ENCODE measurements around the gene SLC46A2. TPM values are rescaled to one million over a fixed set of nuclear protein-coding genes. Genes with fewer than 3 reads are reported as not detected.

Gene SLC46A2
- total RNA-seq, 4 donors from 2014 or later: not detected

- no peak overlapping the region for H3K4me3 ChIP-seq
- peak overlapping the region in 3 of 4 donors; percentile 10 to 84 (median 47) for H3K27ac ChIP-seq
Measured at GRCh38 chr9:112917987-112918362, 27.3 kb upstream of the SLC46A2 start.

GRCh38 chr9:112917047-112917986 lies 26.6 kb upstream of the SLC46A2 start:
- H3K4me1 ChIP-seq: peaks cover 0 to 3% (median 0%) of the 10 kb centered on the region in 4 donors
- H3K27ac ChIP-seq: peak overlapping the region in 2 of 4 donors; percentile 47 to 84
- no peaks in the 10 kb centered on the region for H3K36me3 ChIP-seq
- no peak for DNase-seq
- H3K9me3 ChIP-seq: no peaks in the 10 kb centered on the region
- no peak for TF ChIP-seq POLR2A (IDR thresholded peaks at IDR 0.05)
- TF ChIP-seq CTCF (IDR thresholded peaks at IDR 0.05): no peak
- no peak overlapping the region for H3K4me3 ChIP-seq
- H3K27me3 ChIP-seq: no peaks in the 10 kb centered on the region

More at GRCh38 chr9:112917987-112918362, 27.3 kb upstream of the SLC46A2 start:
- H3K27me3 ChIP-seq: no peaks in the 10 kb centered on the region
- no peaks in the 10 kb centered on the region for H3K9me3 ChIP-seq
- no peaks in the 10 kb centered on the region for H3K36me3 ChIP-seq
- H3K4me1 ChIP-seq: peaks cover 0 to 3% (median 0%) of the 10 kb centered on the region in 4 donors
- no peak for DNase-seq
- TF ChIP-seq POLR2A (IDR thresholded peaks at IDR 0.05) (no peak), CTCF (IDR thresholded peaks at IDR 0.05) (no peak)

GRCh38 chr9:112914524-112914923 lies 23.8 kb upstream of the SLC46A2 start:
- no peaks in the 10 kb centered on the region for H3K27me3 ChIP-seq
- H3K4me1 ChIP-seq: peaks cover 0 to 3% (median 0%) of the 10 kb centered on the region in 4 donors
- no peaks in the 10 kb centered on the region for H3K9me3 ChIP-seq
- TF ChIP-seq POLR2A (IDR thresholded peaks at IDR 0.05) (no peak), CTCF (IDR thresholded peaks at IDR 0.05) (no peak)
- no peak overlapping the region for H3K4me3 ChIP-seq
- DNase-seq: no peak
- H3K27ac ChIP-seq: no peak overlapping the region
- H3K36me3 ChIP-seq: no peaks in the 10 kb centered on the region

- TF ChIP-seq CTCF (IDR thresholded peaks at IDR 0.05) (no peak), POLR2A (IDR thresholded peaks at IDR 0.05) (no peak)
Measured at GRCh38 chr9:112913326-112913725, 22.6 kb upstream of the SLC46A2 start.

GRCh38 chr9:112912636-112913035 lies 22.0 kb upstream of the SLC46A2 start:
- H3K36me3 ChIP-seq: no peaks in the 10 kb centered on the region
- no peaks in the 10 kb centered on the region for H3K27me3 ChIP-seq
- no peak for TF ChIP-seq POLR2A (IDR thresholded peaks at IDR 0.05)
- TF ChIP-seq CTCF (IDR thresholded peaks at IDR 0.05): no peak
- peaks cover 0 to 3% (median 0%) of the 10 kb centered on the region in 4 donors for H3K4me1 ChIP-seq
- DNase-seq: no peak
- H3K9me3 ChIP-seq: no peaks in the 10 kb centered on the region
- no peak overlapping the region for H3K27ac ChIP-seq
- H3K4me3 ChIP-seq: no peak overlapping the region

More at GRCh38 chr9:112913326-112913725, 22.6 kb upstream of the SLC46A2 start:
- no peaks in the 10 kb centered on the region for H3K9me3 ChIP-seq
- no peaks in the 10 kb centered on the region for H3K27me3 ChIP-seq
- H3K36me3 ChIP-seq: no peaks in the 10 kb centered on the region
- peaks cover 0 to 3% (median 0%) of the 10 kb centered on the region in 4 donors for H3K4me1 ChIP-seq
- H3K27ac ChIP-seq: no peak overlapping the region
- no peak for DNase-seq
- H3K4me3 ChIP-seq: no peak overlapping the region

Data from Peyer's patch (tissue), 4 donors.